ENCODE measurements around the gene GPSM1. TPM values are rescaled to one million over a fixed set of nuclear protein-coding genes. Genes with fewer than 3 reads are reported as not detected.

The GPSM1 gene
- total and polyA plus RNA-seq, 9 of the 15 experiments (the other 6 are each of a cell fraction or from before 2014, with no cell fraction given): 0.04 to 14.2 (median 3.1) TPM

DNA sequence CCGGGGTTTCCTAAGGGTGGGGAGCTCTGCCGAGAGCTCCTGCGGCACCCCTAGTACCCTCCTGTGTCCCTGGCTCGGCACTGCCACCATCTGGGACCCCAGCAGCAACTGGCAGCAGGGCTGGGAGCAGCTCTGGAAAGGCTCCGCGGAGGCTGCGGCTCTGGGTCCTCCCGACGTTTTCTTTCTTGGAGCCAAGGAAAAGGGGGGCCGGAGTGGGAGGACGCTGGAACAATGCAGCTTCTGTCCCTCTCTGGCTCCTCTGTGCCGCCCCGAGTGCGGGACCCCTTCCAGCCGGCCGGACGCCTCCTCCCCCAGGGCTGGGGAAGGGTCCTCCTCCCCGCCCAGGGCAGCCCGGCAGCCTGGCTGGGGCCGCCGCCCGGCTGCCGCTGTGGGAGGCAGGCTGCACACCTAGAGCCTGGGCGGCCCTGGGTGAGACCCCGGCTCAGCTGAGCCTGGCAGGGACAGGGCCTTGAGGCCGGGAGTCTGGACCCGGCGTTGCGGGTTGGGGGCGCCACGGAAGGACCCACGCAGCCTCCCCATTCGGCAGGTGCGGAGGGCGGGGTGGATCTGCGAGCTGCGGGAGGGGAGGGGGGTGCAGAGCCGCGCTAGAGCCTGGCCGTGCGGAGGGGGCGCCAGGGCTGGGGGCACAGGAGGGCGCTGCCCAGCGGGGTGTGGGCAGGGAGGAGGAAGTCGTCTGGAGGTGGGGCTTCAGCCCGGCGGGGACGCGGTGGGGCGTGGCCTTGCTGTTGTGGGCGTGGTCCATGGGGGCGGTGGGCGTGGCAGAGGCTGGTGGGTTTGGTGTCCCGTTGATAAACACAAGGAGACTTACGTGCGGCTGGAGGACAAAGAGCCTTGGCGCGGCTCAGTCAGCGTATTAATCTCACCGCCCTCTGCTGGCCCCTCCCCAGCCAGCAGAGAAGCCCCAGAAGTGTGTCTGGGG, 15.1 kb downstream of the GPSM1 start:
- peak overlapping the region; percentile 49 to 91 for H3K9ac ChIP-seq (ENCODE audit: insufficient read depth in 1 of 2, low read depth in 2 of 2, low read length in 2 of 2)
- H2AFZ ChIP-seq (ENCODE audit: low read depth, low read length): peak overlapping the region; percentile 39; the same call in 1 of the 2 replicates
- TF ChIP-seq, protein P1, sequence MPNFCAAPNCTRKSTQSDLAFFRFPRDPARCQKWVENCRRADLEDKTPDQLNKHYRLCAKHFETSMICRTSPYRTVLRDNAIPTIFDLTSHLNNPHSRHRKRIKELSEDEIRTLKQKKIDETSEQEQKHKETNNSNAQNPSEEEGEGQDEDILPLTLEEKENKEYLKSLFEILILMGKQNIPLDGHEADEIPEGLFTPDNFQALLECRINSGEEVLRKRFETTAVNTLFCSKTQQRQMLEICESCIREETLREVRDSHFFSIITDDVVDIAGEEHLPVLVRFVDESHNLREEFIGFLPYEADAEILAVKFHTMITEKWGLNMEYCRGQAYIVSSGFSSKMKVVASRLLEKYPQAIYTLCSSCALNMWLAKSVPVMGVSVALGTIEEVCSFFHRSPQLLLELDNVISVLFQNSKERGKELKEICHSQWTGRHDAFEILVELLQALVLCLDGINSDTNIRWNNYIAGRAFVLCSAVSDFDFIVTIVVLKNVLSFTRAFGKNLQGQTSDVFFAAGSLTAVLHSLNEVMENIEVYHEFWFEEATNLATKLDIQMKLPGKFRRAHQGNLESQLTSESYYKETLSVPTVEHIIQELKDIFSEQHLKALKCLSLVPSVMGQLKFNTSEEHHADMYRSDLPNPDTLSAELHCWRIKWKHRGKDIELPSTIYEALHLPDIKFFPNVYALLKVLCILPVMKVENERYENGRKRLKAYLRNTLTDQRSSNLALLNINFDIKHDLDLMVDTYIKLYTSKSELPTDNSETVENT (CRISPR knock-in tag; IDR thresholded peaks at IDR 0.05): no peak
- TF ChIP-seq FOXJ2 (tag; IDR thresholded peaks at IDR 0.05) (no peak), RBM22 (IDR thresholded peaks at IDR 0.05; ENCODE audit: low read depth, low read length, poor library complexity, severe bottlenecking) (peak; percentile 7), HMGN3 (IDR thresholded peaks at IDR 0.05; ENCODE audit: borderline replicate concordance, extremely low read depth, insufficient read length, low read depth, low read length) (peak; percentile 29), CHCHD3 (CRISPR knock-in tag; IDR thresholded peaks at IDR 0.05) (no peak), ZNF140 (CRISPR knock-in tag; IDR thresholded peaks at IDR 0.05) (no peak), CXXC5 (CRISPR knock-in tag; IDR thresholded peaks at IDR 0.05) (peak; percentile 67)
- TF ChIP-seq, protein P2, sequence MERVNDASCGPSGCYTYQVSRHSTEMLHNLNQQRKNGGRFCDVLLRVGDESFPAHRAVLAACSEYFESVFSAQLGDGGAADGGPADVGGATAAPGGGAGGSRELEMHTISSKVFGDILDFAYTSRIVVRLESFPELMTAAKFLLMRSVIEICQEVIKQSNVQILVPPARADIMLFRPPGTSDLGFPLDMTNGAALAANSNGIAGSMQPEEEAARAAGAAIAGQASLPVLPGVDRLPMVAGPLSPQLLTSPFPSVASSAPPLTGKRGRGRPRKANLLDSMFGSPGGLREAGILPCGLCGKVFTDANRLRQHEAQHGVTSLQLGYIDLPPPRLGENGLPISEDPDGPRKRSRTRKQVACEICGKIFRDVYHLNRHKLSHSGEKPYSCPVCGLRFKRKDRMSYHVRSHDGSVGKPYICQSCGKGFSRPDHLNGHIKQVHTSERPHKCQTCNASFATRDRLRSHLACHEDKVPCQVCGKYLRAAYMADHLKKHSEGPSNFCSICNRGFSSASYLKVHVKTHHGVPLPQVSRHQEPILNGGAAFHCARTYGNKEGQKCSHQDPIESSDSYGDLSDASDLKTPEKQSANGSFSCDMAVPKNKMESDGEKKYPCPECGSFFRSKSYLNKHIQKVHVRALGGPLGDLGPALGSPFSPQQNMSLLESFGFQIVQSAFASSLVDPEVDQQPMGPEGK (CRISPR knock-in tag; IDR thresholded peaks at IDR 0.05; ENCODE audit: borderline replicate concordance): no peak
- TF ChIP-seq, protein P3, sequence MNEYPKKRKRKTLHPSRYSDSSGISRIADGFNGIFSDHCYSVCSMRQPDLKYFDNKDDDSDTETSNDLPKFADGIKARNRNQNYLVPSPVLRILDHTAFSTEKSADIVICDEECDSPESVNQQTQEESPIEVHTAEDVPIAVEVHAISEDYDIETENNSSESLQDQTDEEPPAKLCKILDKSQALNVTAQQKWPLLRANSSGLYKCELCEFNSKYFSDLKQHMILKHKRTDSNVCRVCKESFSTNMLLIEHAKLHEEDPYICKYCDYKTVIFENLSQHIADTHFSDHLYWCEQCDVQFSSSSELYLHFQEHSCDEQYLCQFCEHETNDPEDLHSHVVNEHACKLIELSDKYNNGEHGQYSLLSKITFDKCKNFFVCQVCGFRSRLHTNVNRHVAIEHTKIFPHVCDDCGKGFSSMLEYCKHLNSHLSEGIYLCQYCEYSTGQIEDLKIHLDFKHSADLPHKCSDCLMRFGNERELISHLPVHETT (CRISPR knock-in tag; conservative IDR thresholded peaks at IDR 0.05 in 1 of 2, IDR thresholded peaks at IDR 0.05 in 1 of 2): no peak
- TF ChIP-seq, protein P4, sequence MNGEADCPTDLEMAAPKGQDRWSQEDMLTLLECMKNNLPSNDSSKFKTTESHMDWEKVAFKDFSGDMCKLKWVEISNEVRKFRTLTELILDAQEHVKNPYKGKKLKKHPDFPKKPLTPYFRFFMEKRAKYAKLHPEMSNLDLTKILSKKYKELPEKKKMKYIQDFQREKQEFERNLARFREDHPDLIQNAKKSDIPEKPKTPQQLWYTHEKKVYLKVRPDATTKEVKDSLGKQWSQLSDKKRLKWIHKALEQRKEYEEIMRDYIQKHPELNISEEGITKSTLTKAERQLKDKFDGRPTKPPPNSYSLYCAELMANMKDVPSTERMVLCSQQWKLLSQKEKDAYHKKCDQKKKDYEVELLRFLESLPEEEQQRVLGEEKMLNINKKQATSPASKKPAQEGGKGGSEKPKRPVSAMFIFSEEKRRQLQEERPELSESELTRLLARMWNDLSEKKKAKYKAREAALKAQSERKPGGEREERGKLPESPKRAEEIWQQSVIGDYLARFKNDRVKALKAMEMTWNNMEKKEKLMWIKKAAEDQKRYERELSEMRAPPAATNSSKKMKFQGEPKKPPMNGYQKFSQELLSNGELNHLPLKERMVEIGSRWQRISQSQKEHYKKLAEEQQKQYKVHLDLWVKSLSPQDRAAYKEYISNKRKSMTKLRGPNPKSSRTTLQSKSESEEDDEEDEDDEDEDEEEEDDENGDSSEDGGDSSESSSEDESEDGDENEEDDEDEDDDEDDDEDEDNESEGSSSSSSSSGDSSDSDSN (IDR thresholded peaks at IDR 0.05; ENCODE audit: borderline replicate concordance in 1 of 2, low read depth in 2 of 2, low read length in 2 of 2): no peak

More for the DNA sequence above, 15.1 kb downstream of the GPSM1 start:
- H3K27ac ChIP-seq (ENCODE audit: extremely low read depth, low read depth, low read length): peak overlapping the region; percentile 80; the same call in 2 of the 3 replicates
- H3K4me2 ChIP-seq (ENCODE audit: insufficient read depth, low read length): peak overlapping the region; percentile 60
- POLR2A ChIA-PET: interaction anchor here (0.6 kb wide), 1 partner anchor 114 kb away, joined by 3 read pairs; no protein-coding TSS in a partner anchor
- CTCF ChIA-PET (ENCODE audit: low intra/inter-chr PET ratio): no interaction called here
- H3K9me3 ChIP-seq (replicated peaks; ENCODE audit: control insufficient read depth, insufficient read depth, low read depth, low read length): no peaks in the 10 kb centered on the region
- H3K27me3 ChIP-seq (ENCODE audit: control insufficient read depth in 2 of 2, insufficient read depth in 2 of 2, low read length in 2 of 2): no peaks in the 10 kb centered on the region
- intact Hi-C loops (cut with micrococcal nuclease) (loop anchor here (1.0 kb wide), 1 partner anchor 57 kb away; no protein-coding TSS in a partner anchor), in situ Hi-C loops (cut with MboI) (loop anchor here (25.0 kb wide), 1 partner anchor 295 kb away; no protein-coding TSS in a partner anchor)
- BruUV-seq (replicated peaks): no TSS peak
- H3K4me1 ChIP-seq (replicated peaks in 1 of 2; ENCODE audit: control insufficient read depth in 2 of 2, insufficient read depth in 2 of 2, low read length in 2 of 2): peaks cover 19 to 98% of the 10 kb centered on the region in 2 experiments
- peaks cover 6% of the 10 kb centered on the region for H3K9me1 ChIP-seq (ENCODE audit: control insufficient read depth, insufficient read depth, low read length)
- FAIRE-seq (peak; percentile 96), DNase-seq (ENCODE audit: extremely low read depth in 1 of 4, low spot score in 3 of 4) (peak; percentile 93 to 96 (median 96)), ATAC-seq (peak; percentile 79)
- H3K36me3 ChIP-seq (ENCODE audit: control insufficient read depth, insufficient read depth, low read length): peaks cover 17% of the 10 kb centered on the region; the same call in 1 of the 3 replicates
- WGBS (ENCODE audit: insufficient coverage, low coverage, missing lambda C conversion rate): 28% methylated on average over 34 of the region's 60 CpGs
- no peaks in the 10 kb centered on the region for H4K20me1 ChIP-seq (replicated peaks; ENCODE audit: control insufficient read depth, insufficient read depth, low read length)
- peak overlapping the region; percentile 45 for H3K4me3 ChIP-seq
- no peaks in the 10 kb centered on the region for H3K79me2 ChIP-seq (ENCODE audit: control insufficient read depth, insufficient read depth, low read length)

All from K562 (cell line).